Endothelial cell of umbilical vein (primary cell): ENCODE measurements around the gene SLC28A1. TPM values are rescaled to one million over a fixed set of nuclear protein-coding genes. Genes with fewer than 3 reads are reported as not detected.

Experiments used
- BruUV-seq: library from RNA; stranded (reverse); fragments of 400-500 nt; replicated peaks from 2 replicates; lab custom pipeline; 2021; lab: Mats Ljungman, UMichigan
- CTCF ChIA-PET: fragments of 300-600, 350-600 bp; sonication (Branson Sonifier 250); formaldehyde crosslinking; loops from one replicate; lab custom pipeline; 2021; ENCODE audit warnings: antibody characterized with exemption, inconsistent platforms; lab: Charles Lee
- POLR2A ChIA-PET: fragments of 300-600, 350-600 bp; sonication (Branson Sonifier 250); formaldehyde crosslinking; loops from one replicate; lab custom pipeline; 2021; ENCODE audit warnings: antibody characterized with exemption, inconsistent platforms; lab: Charles Lee
- DNase-seq: peaks from one replicate; pipeline ENCODE4 v3.0.0-alpha.2; 2011; ENCODE audit warnings: low read depth, low spot score
- FAIRE-seq: peaks from 2 replicates; lab custom pipeline; 2011; peaks lifted over from hg19 to GRCh38; lab: Jason Lieb, UNC
- H2AFZ ChIP-seq: 2 replicates; pipeline ENCODE4 v1.6.0; 2012; ENCODE audit warnings: low read depth, low read length, control low read depth, inconsistent platforms
- H3K27ac ChIP-seq: 2 replicates; pipeline ENCODE4 v1.5.1; 2011; ENCODE audit warnings: low read depth, mild to moderate bottlenecking, control low read depth, low read length, moderate library complexity; ENCODE audit not compliant: insufficient read depth
- H3K27me3 ChIP-seq, 2 experiments: 2 replicates each; pipeline versions ENCODE4 v1.6.0 to v1.6.1; 2011; ENCODE audit warnings: low read length in 2 of 2, mixed read lengths in 1 of 2; ENCODE audit not compliant: control insufficient read depth in 2 of 2, insufficient read depth in 2 of 2
- H3K36me3 ChIP-seq, 2 experiments: 2 replicates in 1 of 2; 3 replicates in 1 of 2; pipeline ENCODE4 v1.5.1; 2011; ENCODE audit warnings: low read length in 2 of 2, mild to moderate bottlenecking in 1 of 2, moderate library complexity in 1 of 2; ENCODE audit not compliant: control insufficient read depth in 2 of 2, insufficient read depth in 2 of 2; ENCODE audit errors: extremely low read depth in 1 of 2
- H3K4me1 ChIP-seq: 3 replicates; pipeline ENCODE4 v1.5.1; 2011; ENCODE audit warnings: mild to moderate bottlenecking, low read length; ENCODE audit not compliant: control insufficient read depth, insufficient read depth; ENCODE audit errors: extremely low read depth
- H3K4me2 ChIP-seq: 2 replicates; pipeline ENCODE4 v1.6.1; 2011; ENCODE audit warnings: low read length, control low read depth, mixed read lengths; ENCODE audit not compliant: insufficient read depth
- H3K4me3 ChIP-seq, 3 experiments: fragments of 200-600 bp in 1 of 3; sonication (generic), shearing (Covaris generic) in 1 of 3; replicated peaks in 1 of 3; 2 replicates each; pipeline ENCODE4 v1.5.1; 2011 to 2016; ENCODE audit warnings: control low read depth in 3 of 3, low read length in 3 of 3, mild to moderate bottlenecking in 2 of 3, inconsistent platforms in 1 of 3, low read depth in 1 of 3, moderate library complexity in 1 of 3; ENCODE audit not compliant: insufficient read depth in 1 of 3
- H3K79me2 ChIP-seq: 2 replicates; pipeline ENCODE4 v1.6.0; 2012; ENCODE audit warnings: low read length, inconsistent platforms; ENCODE audit not compliant: control insufficient read depth, insufficient read depth
- H3K9ac ChIP-seq: replicated peaks from 2 replicates; pipeline ENCODE3; 2011; ENCODE audit warnings: low read length, control low read depth; ENCODE audit not compliant: insufficient read depth; ENCODE audit errors: extremely low read depth
- H3K9me1 ChIP-seq: replicated peaks from 3 replicates; pipeline ENCODE4 v1.6.0; 2011; ENCODE audit warnings: mild to moderate bottlenecking, low read length; ENCODE audit not compliant: control insufficient read depth, insufficient read depth; ENCODE audit errors: extremely low read depth
- H3K9me3 ChIP-seq: replicated peaks from 2 replicates; pipeline ENCODE4 v1.5.1; 2012; ENCODE audit warnings: low read length, inconsistent platforms; ENCODE audit not compliant: control insufficient read depth, insufficient read depth
- H4K20me1 ChIP-seq: replicated peaks from 2 replicates; pipeline ENCODE3; 2011; ENCODE audit warnings: mild to moderate bottlenecking, low read length; ENCODE audit not compliant: control insufficient read depth, insufficient read depth; ENCODE audit errors: extremely low read depth
- EZH2 ChIP-seq: IDR thresholded peaks from 2 replicates; pipeline ENCODE4 v1.6.1; 2012; ENCODE audit warnings: borderline replicate concordance, low read depth, mild to moderate bottlenecking, moderate library complexity, low read length, inconsistent platforms; ENCODE audit not compliant: severe bottlenecking
- JUN ChIP-seq: IDR thresholded peaks from 2 replicates; pipeline ENCODE4 v1.6.1; 2011; ENCODE audit warnings: borderline replicate concordance, low read depth; ENCODE audit not compliant: insufficient read length, insufficient read depth
- MAX ChIP-seq: IDR thresholded peaks from 2 replicates; pipeline ENCODE4 v1.6.1; 2011; ENCODE audit not compliant: insufficient read depth, insufficient read length
- MYC ChIP-seq: IDR thresholded peaks from one replicate; pipeline ENCODE4 v1.6.1; 2011; ENCODE audit warnings: mild to moderate bottlenecking, low read depth, low read length
- POLR2A ChIP-seq: IDR thresholded peaks from 2 replicates; pipeline ENCODE4 v1.6.1; 2012; ENCODE audit warnings: low read depth, mild to moderate bottlenecking, control low read depth, low read length
- dilution Hi-C: fragments of 300-500 bp; cut with MboI; formaldehyde crosslinking; loops from one replicate; pipeline ENCODE4 v1.15.0; 2019; ENCODE audit warnings: low sequenced_read_pairs; ENCODE audit not compliant: extremely low pct_ligation_motif_present
- intact Hi-C: fragments of 100-400 bp; cut with micrococcal nuclease; formaldehyde crosslinking; loops from one replicate; pipeline ENCODE4 v1.10.0; 2022
- polyA plus RNA-seq, 4 experiments: library from polyadenylated mRNA; depleted of rRNA in 3 of 4; stranded (reverse) in 3 of 4; unstranded in 1 of 4; fragments of >200 nt; gene quantifications; 2 replicates each; pipeline versions ENCODE4 v1.2.1 to v1.2.3, GENCODE V29; 2011 to 2012; ENCODE audit warnings: missing spikeins in 1 of 4
- total RNA-seq: library from RNA; stranded (reverse); gene quantifications from 2 replicates; pipeline ENCODE4 v1.2.3, GENCODE V29; 2021

Gene SLC28A1
- total and polyA plus RNA-seq, 2 donors (not counting 3 experiments of a cell fraction or from before 2014, with no cell fraction given) = not detected

GRCh38 chr15:84890670-84891162, 6.3 kb downstream of the SLC28A1 start:
- no peaks in the 10 kb centered on the region for H4K20me1 ChIP-seq
- no peaks in the 10 kb centered on the region for H3K9me3 ChIP-seq
- H3K27me3 ChIP-seq = no peaks in the 10 kb centered on the region
- BruUV-seq = no TSS peak
- no peak overlapping the region for H3K27ac ChIP-seq
- dilution Hi-C loops (no loop called here), intact Hi-C loops (no loop called here)
- no peaks in the 10 kb centered on the region for H3K36me3 ChIP-seq
- POLR2A ChIA-PET = no interaction called here
- DNase-seq (no peak), FAIRE-seq (no peak)
- H3K79me2 ChIP-seq = no peaks in the 10 kb centered on the region
- no peak overlapping the region for H3K4me3 ChIP-seq
- CTCF ChIA-PET = no interaction called here
- no peak overlapping the region for H3K9ac ChIP-seq
- H3K4me1 ChIP-seq = no peaks in the 10 kb centered on the region
- H3K4me2 ChIP-seq = no peak overlapping the region
- TF ChIP-seq MYC (no peak), JUN (no peak)
- H3K9me1 ChIP-seq = no peaks in the 10 kb centered on the region
- no peak overlapping the region for H2AFZ ChIP-seq

GRCh38 chr15:84891339-84891738, 6.9 kb downstream of the SLC28A1 start:
- Histone ChIP-seq H3K9me1 (no peaks in the 10 kb centered on the region), H3K36me3 (no peaks in the 10 kb centered on the region), H3K4me2 (no peak overlapping the region), H3K27ac (no peak overlapping the region), H4K20me1 (no peaks in the 10 kb centered on the region), H3K27me3 (no peaks in the 10 kb centered on the region), H3K4me1 (no peaks in the 10 kb centered on the region), H3K4me3 (no peak overlapping the region), H2AFZ (no peak overlapping the region), H3K79me2 (no peaks in the 10 kb centered on the region), H3K9me3 (no peaks in the 10 kb centered on the region), H3K9ac (no peak overlapping the region)
- ChIA-PET POLR2A (no interaction called here), CTCF (interaction anchor here (1.3 kb wide), 1 partner anchor 16 kb away, joined by 3 read pairs; no protein-coding TSS in a partner anchor)
- no peak for FAIRE-seq
- dilution Hi-C loops (no loop called here), intact Hi-C loops (no loop called here)
- DNase-seq = no peak
- BruUV-seq = no TSS peak
- TF ChIP-seq MYC (no peak), EZH2 (no peak), POLR2A (no peak), MAX (no peak)
